ENCODE data around the gene STN1. TPM values are rescaled to one million over a fixed set of nuclear protein-coding genes. Genes with fewer than 3 reads are reported as not detected.

Gene STN1
- total and polyA plus RNA-seq, 2 of the 4 experiments (the other 2 are of a cell fraction): 17.8 to 32.3 TPM

DNA sequence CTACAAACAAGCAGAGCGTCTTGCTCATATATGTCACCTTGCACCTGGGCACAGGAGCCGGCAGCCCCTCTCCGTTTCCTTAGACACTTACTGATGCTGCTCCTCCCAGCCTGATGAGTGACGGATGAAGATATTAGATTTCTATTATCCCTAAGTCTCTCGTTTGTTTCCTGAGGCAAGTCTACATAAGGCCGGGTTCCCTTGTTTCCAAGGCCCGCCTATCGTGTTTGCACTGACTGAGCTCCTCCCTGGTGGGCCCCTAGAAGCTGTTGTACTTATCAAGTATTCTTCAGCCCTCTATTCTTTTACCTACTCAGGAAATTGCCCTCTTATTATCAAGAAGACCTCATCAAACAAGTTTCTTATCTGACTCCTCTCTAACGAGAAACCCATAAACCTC is 81.1 kb downstream of the STN1 start (continued):
- TF ChIP-seq, protein P1, sequence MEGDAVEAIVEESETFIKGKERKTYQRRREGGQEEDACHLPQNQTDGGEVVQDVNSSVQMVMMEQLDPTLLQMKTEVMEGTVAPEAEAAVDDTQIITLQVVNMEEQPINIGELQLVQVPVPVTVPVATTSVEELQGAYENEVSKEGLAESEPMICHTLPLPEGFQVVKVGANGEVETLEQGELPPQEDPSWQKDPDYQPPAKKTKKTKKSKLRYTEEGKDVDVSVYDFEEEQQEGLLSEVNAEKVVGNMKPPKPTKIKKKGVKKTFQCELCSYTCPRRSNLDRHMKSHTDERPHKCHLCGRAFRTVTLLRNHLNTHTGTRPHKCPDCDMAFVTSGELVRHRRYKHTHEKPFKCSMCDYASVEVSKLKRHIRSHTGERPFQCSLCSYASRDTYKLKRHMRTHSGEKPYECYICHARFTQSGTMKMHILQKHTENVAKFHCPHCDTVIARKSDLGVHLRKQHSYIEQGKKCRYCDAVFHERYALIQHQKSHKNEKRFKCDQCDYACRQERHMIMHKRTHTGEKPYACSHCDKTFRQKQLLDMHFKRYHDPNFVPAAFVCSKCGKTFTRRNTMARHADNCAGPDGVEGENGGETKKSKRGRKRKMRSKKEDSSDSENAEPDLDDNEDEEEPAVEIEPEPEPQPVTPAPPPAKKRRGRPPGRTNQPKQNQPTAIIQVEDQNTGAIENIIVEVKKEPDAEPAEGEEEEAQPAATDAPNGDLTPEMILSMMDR (conservative IDR thresholded peaks at IDR 0.05; ENCODE audit: low read depth, low read length): no peak
- no peak for TF ChIP-seq CEBPB (IDR thresholded peaks at IDR 0.05; ENCODE audit: low read depth, low read length)
- no peak for TF ChIP-seq RFX5 (IDR thresholded peaks at IDR 0.05; ENCODE audit: low read depth, low read length)
- TF ChIP-seq RCOR1 (IDR thresholded peaks at IDR 0.05; ENCODE audit: insufficient replicate concordance, low read length): no peak
- no peak for TF ChIP-seq MXI1 (IDR thresholded peaks at IDR 0.05; ENCODE audit: borderline replicate concordance, low read depth, low read length)

DNA sequence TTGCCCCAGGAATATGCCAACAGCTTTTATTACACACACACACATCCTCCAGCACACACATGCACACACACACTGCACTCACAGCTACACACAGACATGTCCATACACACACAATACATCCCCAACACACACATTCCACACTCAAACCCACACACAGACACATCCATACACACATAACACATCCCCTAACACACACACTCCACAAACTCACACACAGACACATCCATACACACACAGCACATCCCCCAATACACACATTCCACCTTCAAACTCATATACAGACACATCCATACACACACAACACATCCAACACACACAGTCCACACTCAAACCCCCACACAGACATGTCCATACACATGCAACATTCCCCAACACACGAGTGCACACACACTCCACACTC is 81.7 kb downstream of the STN1 start:
- no peak for TF ChIP-seq NFE2L2 (IDR thresholded peaks at IDR 0.05; ENCODE audit: low read depth, low read length)
- no peak for TF ChIP-seq MAZ (IDR thresholded peaks at IDR 0.05; ENCODE audit: borderline replicate concordance, low read depth, low read length)
- no peak for TF ChIP-seq RFX5 (IDR thresholded peaks at IDR 0.05; ENCODE audit: low read depth, low read length)
- no peak for TF ChIP-seq CEBPB (IDR thresholded peaks at IDR 0.05; ENCODE audit: low read depth, low read length)
- no peak for TF ChIP-seq RAD21 (IDR thresholded peaks at IDR 0.05; ENCODE audit: low read length)
- TF ChIP-seq RCOR1 (IDR thresholded peaks at IDR 0.05; ENCODE audit: insufficient replicate concordance, low read length): no peak
- TF ChIP-seq CHD1 (IDR thresholded peaks at IDR 0.05; ENCODE audit: low read depth, low read length): no peak
- no peak for TF ChIP-seq SMC3 (IDR thresholded peaks at IDR 0.05; ENCODE audit: low read depth, low read length)
- no peak for TF ChIP-seq FOS (IDR thresholded peaks at IDR 0.05; ENCODE audit: low read depth, low read length)
- TF ChIP-seq BHLHE40 (IDR thresholded peaks at IDR 0.05; ENCODE audit: low read depth, low read length): no peak
- no peak overlapping the region for H3K18ac ChIP-seq (ENCODE audit: low read depth, low read length)
- no peak overlapping the region for H3K4me3 ChIP-seq (ENCODE audit: insufficient read depth, low read depth, low read length)
- no peaks in the 10 kb centered on the region for H3K36me3 ChIP-seq (ENCODE audit: control insufficient read depth, insufficient read depth, low read length)
- H2BK20ac ChIP-seq (ENCODE audit: low read depth, low read length): no peak overlapping the region
- peak overlapping the region; percentile 63 for H2BK5ac ChIP-seq (ENCODE audit: low read depth, low read length, poor library complexity, severe bottlenecking)
- POLR2A ChIA-PET (ENCODE audit: unreplicated experiment): no interaction called here
- no peak overlapping the region for H3K56ac ChIP-seq (ENCODE audit: extremely low read depth, insufficient read depth, low read length)
- H3K4me1 ChIP-seq (ENCODE audit: control insufficient read depth, insufficient read depth, low read length): peaks cover 10% of the 10 kb centered on the region; the same call in 1 of the 2 replicates
- no peak overlapping the region for H2AFZ ChIP-seq (replicated peaks; ENCODE audit: low read length, poor library complexity)
- dilution Hi-C loops (cut with HindIII; ENCODE audit: low sequenced_read_pairs, unreplicated experiment) (no loop called here), intact Hi-C loops (cut with micrococcal nuclease) (no loop called here), in situ Hi-C loops (cut with MboI; ENCODE audit: low sequenced_read_pairs) (no loop called here)
- no peak overlapping the region for H4K5ac ChIP-seq (ENCODE audit: low read depth, low read length)
- H2BK120ac ChIP-seq (ENCODE audit: low read depth, low read length): no peak overlapping the region
- no peak for ATAC-seq (ENCODE audit: low read depth)
- no peak overlapping the region for H4K91ac ChIP-seq (ENCODE audit: insufficient read depth, low read depth, low read length)
- H3K79me1 ChIP-seq (ENCODE audit: low read depth in 1 of 2, low read length in 2 of 2): peaks cover 29 to 71% of the 10 kb centered on the region in 2 experiments
- no peak overlapping the region for H4K8ac ChIP-seq (ENCODE audit: low read depth in 2 of 2, low read length in 2 of 2)
- CTCF ChIA-PET: no interaction called here
- H3K4ac ChIP-seq (ENCODE audit: low read depth, low read length): no peak overlapping the region
- H3K23ac ChIP-seq (ENCODE audit: low read depth, low read length): no peak overlapping the region
- H3K27ac ChIP-seq (ENCODE audit: insufficient read depth, low read length): no peak overlapping the region
- H3K4me2 ChIP-seq (ENCODE audit: low read depth, low read length): no peak overlapping the region
- H3K27me3 ChIP-seq (ENCODE audit: control insufficient read depth, insufficient read depth, low read length): no peaks in the 10 kb centered on the region
- H3K9ac ChIP-seq (ENCODE audit: low read depth, low read length): no peak overlapping the region
- no peak for DNase-seq
- no peak overlapping the region for H3K14ac ChIP-seq (replicated peaks; ENCODE audit: low read depth, low read length)
- H2AK5ac ChIP-seq (ENCODE audit: low read depth, low read length): peak overlapping the region; percentile 7; the same call in 1 of the 2 replicates
- peaks cover 8% of the 10 kb centered on the region for H3K9me1 ChIP-seq (ENCODE audit: insufficient read depth, low read length)
- H3K9me3 ChIP-seq (ENCODE audit: control insufficient read depth, insufficient read depth, low read length): no peaks in the 10 kb centered on the region
- H4K20me1 ChIP-seq (ENCODE audit: insufficient read depth, low read length): peaks cover 9% of the 10 kb centered on the region; the same call in 1 of the 2 replicates
- BruUV-seq (replicated peaks): no TSS peak
- H2BK15ac ChIP-seq (ENCODE audit: low read depth, low read length): no peak overlapping the region
- WGBS, 2 experiments (ENCODE audit: extremely low coverage in 2 of 2, insufficient read length in 1 of 2): 50% methylated on average over 1 of the region's 1 CpG; no CpG with 5 or more reads in 1 of the 2 experiments
- no peak overlapping the region for H2AK9ac ChIP-seq (replicated peaks; ENCODE audit: low read depth, low read length, poor library complexity)

All from IMR-90 (cell line).